ENCODE measurements around the gene TCF4.

DNA sequence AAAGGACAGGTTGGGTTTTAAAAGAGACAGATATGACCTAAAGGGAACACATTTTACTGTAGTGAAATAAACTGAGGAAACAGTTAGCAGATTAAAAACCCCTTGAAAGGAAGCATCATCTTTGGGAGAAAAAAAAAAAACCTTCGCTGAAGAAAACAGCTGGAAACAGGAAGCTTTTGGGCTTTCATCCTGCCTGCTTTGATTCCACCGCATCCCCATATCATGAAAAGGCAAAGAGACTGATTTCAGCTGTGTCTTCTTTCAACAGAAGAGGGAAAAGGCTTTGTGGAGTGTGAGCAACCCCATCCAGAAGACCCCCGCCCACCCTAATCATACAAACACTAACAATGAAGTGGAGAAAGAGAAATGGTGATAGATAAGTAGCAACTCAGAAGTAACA lies 86.4 kb downstream of the TCF4 start:
- no peak for TF ChIP-seq EZH2 (IDR thresholded peaks at IDR 0.05; ENCODE audit: low read length, unreplicated experiment)
- TF ChIP-seq, protein P1, sequence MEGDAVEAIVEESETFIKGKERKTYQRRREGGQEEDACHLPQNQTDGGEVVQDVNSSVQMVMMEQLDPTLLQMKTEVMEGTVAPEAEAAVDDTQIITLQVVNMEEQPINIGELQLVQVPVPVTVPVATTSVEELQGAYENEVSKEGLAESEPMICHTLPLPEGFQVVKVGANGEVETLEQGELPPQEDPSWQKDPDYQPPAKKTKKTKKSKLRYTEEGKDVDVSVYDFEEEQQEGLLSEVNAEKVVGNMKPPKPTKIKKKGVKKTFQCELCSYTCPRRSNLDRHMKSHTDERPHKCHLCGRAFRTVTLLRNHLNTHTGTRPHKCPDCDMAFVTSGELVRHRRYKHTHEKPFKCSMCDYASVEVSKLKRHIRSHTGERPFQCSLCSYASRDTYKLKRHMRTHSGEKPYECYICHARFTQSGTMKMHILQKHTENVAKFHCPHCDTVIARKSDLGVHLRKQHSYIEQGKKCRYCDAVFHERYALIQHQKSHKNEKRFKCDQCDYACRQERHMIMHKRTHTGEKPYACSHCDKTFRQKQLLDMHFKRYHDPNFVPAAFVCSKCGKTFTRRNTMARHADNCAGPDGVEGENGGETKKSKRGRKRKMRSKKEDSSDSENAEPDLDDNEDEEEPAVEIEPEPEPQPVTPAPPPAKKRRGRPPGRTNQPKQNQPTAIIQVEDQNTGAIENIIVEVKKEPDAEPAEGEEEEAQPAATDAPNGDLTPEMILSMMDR (conservative IDR thresholded peaks at IDR 0.05; ENCODE audit: low read depth, low read length) = no peak
